ENCODE data around the gene ADGRF5. TPM values are rescaled to one million over a fixed set of nuclear protein-coding genes. Genes with fewer than 3 reads are reported as not detected.
A peak's percentile ranks its signal among the peaks of the same experiment; 100 is the strongest.

The ADGRF5 gene
- total and polyA plus RNA-seq, 3 donors from 2014 or later, result 8.8 to 13.1 (median 12.2) TPM

GRCh38 chr6:46947497-46947896 lies 25.8 kb upstream of the ADGRF5 start:
- intact Hi-C loops (cut with DNase I; ENCODE audit: low total_unique reads), result no loop called here
- Histone ChIP-seq H3K4me1 (peaks cover 3% of the 10 kb centered on the region), H3K9me3 (no peaks in the 10 kb centered on the region), H3K27ac (no peak overlapping the region), H3K4me3 (no peak overlapping the region), H3K36me3 (ENCODE audit: low read depth, missing control alignments) (no peaks in the 10 kb centered on the region), H3K27me3 (no peaks in the 10 kb centered on the region)
- 72 to 75% methylated on average over 5 of the region's 5 CpGs for WGBS, 2 donors
- DNase-seq, result no peak
- TF ChIP-seq POLR2A (IDR thresholded peaks at IDR 0.05) (no peak), CTCF (IDR thresholded peaks at IDR 0.05) (no peak)

GRCh38 chr6:46940433-46941226 lies 18.9 kb upstream of the ADGRF5 start:
- TF ChIP-seq CTCF (IDR thresholded peaks at IDR 0.05) (no peak), POLR2A (IDR thresholded peaks at IDR 0.05) (no peak)
- Histone ChIP-seq H3K27me3 (no peaks in the 10 kb centered on the region), H3K36me3 (ENCODE audit: low read depth, missing control alignments) (no peaks in the 10 kb centered on the region), H3K9me3 (no peaks in the 10 kb centered on the region), H3K4me3 (no peak overlapping the region), H3K4me1 (peaks cover 3% of the 10 kb centered on the region), H3K27ac (no peak overlapping the region)
- intact Hi-C loops (cut with DNase I; ENCODE audit: low total_unique reads), result no loop called here
- WGBS, 2 donors, result 80 to 91% methylated on average over 1 of the region's 1 CpG
- DNase-seq, result no peak

GRCh38 chr6:46937642-46938041 lies 15.9 kb upstream of the ADGRF5 start:
- Histone ChIP-seq H3K27ac (no peak overlapping the region), H3K36me3 (ENCODE audit: low read depth, missing control alignments) (no peaks in the 10 kb centered on the region), H3K4me1 (peaks cover 4% of the 10 kb centered on the region), H3K4me3 (no peak overlapping the region), H3K9me3 (no peaks in the 10 kb centered on the region), H3K27me3 (no peaks in the 10 kb centered on the region)
- WGBS, 2 donors, result 91 to 93% methylated on average over 4 of the region's 4 CpGs
- intact Hi-C loops (cut with DNase I; ENCODE audit: low total_unique reads), result no loop called here
- TF ChIP-seq CTCF (IDR thresholded peaks at IDR 0.05) (no peak), POLR2A (IDR thresholded peaks at IDR 0.05) (no peak)
- DNase-seq, result no peak

GRCh38 chr6:46935687-46936086 lies 13.9 kb upstream of the ADGRF5 start:
- intact Hi-C loops (cut with DNase I; ENCODE audit: low total_unique reads), result no loop called here
- no peak for DNase-seq
- TF ChIP-seq CTCF (IDR thresholded peaks at IDR 0.05) (no peak), POLR2A (IDR thresholded peaks at IDR 0.05) (no peak)
- Histone ChIP-seq H3K27ac (peak overlapping the region in 1 of 2 donors; percentile 16), H3K9me3 (no peaks in the 10 kb centered on the region), H3K4me3 (no peak overlapping the region), H3K36me3 (ENCODE audit: low read depth, missing control alignments) (no peaks in the 10 kb centered on the region), H3K4me1 (peaks cover 4% of the 10 kb centered on the region), H3K27me3 (no peaks in the 10 kb centered on the region)
- 49 to 65% methylated on average over 6 of the region's 6 CpGs for WGBS, 2 donors

- TF ChIP-seq POLR2A (IDR thresholded peaks at IDR 0.05) (no peak), CTCF (IDR thresholded peaks at IDR 0.05) (no peak)
- H3K9me3 ChIP-seq, result no peaks in the 10 kb centered on the region
- H3K4me1 ChIP-seq, result peaks cover 4% of the 10 kb centered on the region
- H3K4me3 ChIP-seq, result no peak overlapping the region
- H3K27ac ChIP-seq, result no peak overlapping the region
- intact Hi-C loops (cut with DNase I; ENCODE audit: low total_unique reads), result no loop called here
- no peaks in the 10 kb centered on the region for H3K27me3 ChIP-seq
- no peak for DNase-seq
- 71 to 88% methylated on average over 5 of the region's 5 CpGs for WGBS, 2 donors
- no peaks in the 10 kb centered on the region for H3K36me3 ChIP-seq (ENCODE audit: low read depth, missing control alignments)
These were observed 12.0 kb upstream of the ADGRF5 start for GRCh38 chr6:46933751-46934150.

Data from testis (tissue), 3 donors.